Measurements from ENCODE around the gene PACSIN1. TPM values are rescaled to one million over a fixed set of nuclear protein-coding genes. Genes with fewer than 3 reads are reported as not detected.

PACSIN1 gene
- total and polyA plus RNA-seq, 7 donors, result 0.11 to 0.17 (median 0.11) TPM; not detected in 4

DNA sequence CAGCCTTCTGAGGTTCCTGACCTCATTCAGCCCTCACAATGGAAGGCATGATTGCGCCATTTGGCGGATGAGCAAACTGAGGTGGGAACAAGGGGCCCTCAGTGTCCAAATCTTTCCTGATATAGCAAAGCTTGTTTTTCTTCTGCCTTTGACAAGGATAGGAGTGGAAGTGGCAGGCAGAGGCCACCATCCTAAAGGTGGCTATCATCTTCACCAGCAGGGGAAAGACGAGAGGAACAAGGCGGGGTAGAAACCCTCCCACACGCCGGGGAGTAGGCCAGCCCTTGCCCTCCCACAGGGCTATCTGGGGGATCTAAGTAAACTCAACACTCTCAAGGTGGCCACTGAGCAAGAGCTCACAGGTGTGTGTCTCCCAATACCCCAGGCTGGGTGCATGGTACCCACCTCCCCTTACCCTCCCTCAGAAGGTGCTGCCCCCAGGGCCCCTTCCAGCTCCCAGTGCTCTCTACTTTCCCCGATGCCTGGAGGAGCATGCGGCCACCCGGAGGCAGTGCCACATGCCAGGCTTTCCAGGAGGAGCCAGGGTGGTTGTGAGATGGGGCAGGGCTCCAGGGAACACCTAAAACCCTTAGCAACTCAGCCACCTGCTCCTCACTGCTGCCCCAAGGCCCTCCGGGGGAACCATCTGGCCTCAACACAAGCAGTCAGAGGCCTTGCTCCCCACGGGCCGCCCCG lies 79.0 kb downstream of the PACSIN1 start:
- ATAC-seq, result no peak
- no peaks in the 10 kb centered on the region for H3K4me1 ChIP-seq
- no peak for TF ChIP-seq CTCF (IDR thresholded peaks at IDR 0.05)

DNA sequence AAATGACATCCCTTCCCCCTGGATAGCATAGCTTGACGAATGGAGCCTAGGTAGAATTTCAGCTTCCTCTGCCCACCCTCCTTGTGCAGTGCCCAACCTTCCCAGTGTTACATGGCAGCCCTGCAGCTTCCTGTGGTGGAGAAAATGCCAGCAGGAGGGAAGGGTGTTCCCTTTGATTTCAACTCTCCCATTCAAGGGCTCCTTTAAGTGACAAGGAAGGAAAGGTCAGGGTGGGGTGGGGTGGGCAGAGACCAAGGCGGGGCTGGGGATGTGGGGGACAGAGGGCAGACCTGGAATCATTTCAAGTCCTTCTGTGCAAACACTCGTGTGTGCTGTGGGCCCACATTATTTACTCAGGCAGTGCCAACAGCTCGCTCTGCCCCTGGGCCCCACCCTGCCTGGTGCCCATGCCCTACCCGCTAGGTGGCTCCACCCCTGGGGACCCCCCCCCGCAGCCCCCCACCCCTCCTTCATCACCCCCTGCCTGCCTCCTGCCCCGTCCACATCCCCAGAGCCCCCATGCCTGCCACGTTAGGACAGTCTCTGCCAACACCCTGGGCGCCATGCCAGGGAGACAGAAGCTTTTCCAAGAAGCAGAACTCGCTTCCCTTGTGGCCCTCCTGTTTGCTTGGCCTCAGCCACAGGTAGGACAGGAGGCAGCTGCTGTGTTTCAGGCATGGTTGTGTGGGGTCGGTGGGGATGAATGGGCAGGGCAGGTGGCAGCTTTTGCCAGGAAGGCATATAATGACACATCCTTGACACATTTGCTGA lies 80.9 kb downstream of the PACSIN1 start:
- 18 to 40% (median 22%) methylated on average over 9 to 11 of the region's 11 CpGs for WGBS, 3 donors
- intact Hi-C loops (cut with DNase I), result no loop called here

More for the DNA sequence above, 79.0 kb downstream of the PACSIN1 start:
- no peak for DNase-seq
- H3K4me3 ChIP-seq, result no peak overlapping the region
- intact Hi-C loops (cut with DNase I), result no loop called here
- no peaks in the 10 kb centered on the region for H3K36me3 ChIP-seq (ENCODE audit: insufficient read depth in 1 of 2, low read depth in 1 of 2)
- no peak overlapping the region for H3K27ac ChIP-seq
- H3K27me3 ChIP-seq (ENCODE audit: insufficient read depth in 3 of 3, low read length in 2 of 3), result no peaks in the 10 kb centered on the region
- WGBS, 3 donors, result 70 to 76% (median 74%) methylated on average over 13 of the region's 13 CpGs
- no peaks in the 10 kb centered on the region for H3K9me3 ChIP-seq

DNA sequence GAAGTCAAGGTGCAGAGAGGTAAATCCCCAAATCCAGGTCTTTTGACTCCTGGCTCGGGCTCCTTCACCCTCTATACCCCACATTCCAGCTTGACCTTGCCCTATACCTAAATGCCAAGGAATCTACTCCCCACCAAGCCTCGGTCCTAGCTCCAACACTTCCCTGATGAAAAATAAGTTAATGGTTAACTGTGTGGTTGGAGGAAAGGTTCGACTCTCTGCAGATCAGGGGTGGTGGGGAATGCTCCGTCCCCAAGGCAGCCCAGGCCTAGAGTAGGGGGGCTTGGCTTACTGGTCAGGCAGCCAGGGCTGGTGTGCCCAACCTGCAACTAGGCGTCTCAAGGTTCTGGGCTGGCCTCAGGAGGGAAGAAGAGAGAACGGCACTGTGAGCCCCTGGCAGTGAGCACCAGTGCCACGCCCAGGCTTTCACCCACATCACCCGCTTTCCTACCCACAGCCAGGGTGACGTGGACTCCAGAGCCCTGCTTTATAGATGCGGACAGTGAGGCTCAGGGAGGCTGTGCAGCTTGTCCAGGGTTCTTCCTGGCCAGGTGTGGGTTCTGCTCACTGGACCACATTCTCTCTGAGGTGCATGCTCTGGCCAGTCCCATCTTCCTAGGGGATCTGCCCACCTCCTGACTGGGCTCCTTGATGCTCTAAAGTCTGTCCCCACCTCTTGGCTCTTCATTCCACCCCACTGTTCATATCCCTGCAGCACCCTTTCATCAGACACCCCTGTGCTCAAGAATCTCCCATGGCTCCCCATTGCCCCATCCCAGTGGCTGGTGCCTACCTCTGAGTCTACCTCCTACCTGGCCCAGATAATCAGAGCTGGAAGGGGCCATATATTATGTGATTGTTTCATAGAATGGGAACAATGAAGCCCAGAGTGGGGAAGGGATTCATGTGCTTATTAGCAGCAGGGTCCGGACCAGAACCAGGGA lies 82.1 kb downstream of the PACSIN1 start:
- no peaks in the 10 kb centered on the region for H3K27me3 ChIP-seq (ENCODE audit: insufficient read depth in 3 of 3, low read length in 2 of 3)
- DNase-seq (no peak), ATAC-seq (no peak)
- TF ChIP-seq CTCF (IDR thresholded peaks at IDR 0.05), result no peak
- H3K9me3 ChIP-seq, result no peaks in the 10 kb centered on the region
- no peaks in the 10 kb centered on the region for H3K36me3 ChIP-seq (ENCODE audit: insufficient read depth in 1 of 2, low read depth in 1 of 2)
- H3K27ac ChIP-seq, result no peak overlapping the region
- intact Hi-C loops (cut with DNase I), result no loop called here
- no peak overlapping the region for H3K4me3 ChIP-seq
- no peaks in the 10 kb centered on the region for H3K4me1 ChIP-seq
- WGBS, 3 donors, result 84 to 91% (median 91%) methylated on average over 11 of the region's 11 CpGs

More for the DNA sequence above, 80.9 kb downstream of the PACSIN1 start:
- DNase-seq, result peak in 1 of 2 donors; percentile 32
- Histone ChIP-seq H3K36me3 (ENCODE audit: insufficient read depth in 1 of 2, low read depth in 1 of 2) (no peaks in the 10 kb centered on the region), H3K4me1 (no peaks in the 10 kb centered on the region), H3K27me3 (ENCODE audit: insufficient read depth in 3 of 3, low read length in 2 of 3) (no peaks in the 10 kb centered on the region), H3K4me3 (no peak overlapping the region), H3K9me3 (no peaks in the 10 kb centered on the region), H3K27ac (no peak overlapping the region)
- TF ChIP-seq CTCF (IDR thresholded peaks at IDR 0.05), result no peak
- peak in 1 of 4 donors; percentile 24 for ATAC-seq

- Histone ChIP-seq H3K4me3 (no peak overlapping the region), H3K9me3 (no peaks in the 10 kb centered on the region), H3K4me1 (no peaks in the 10 kb centered on the region), H3K27ac (no peak overlapping the region), H3K36me3 (ENCODE audit: insufficient read depth in 1 of 2, low read depth in 1 of 2) (no peaks in the 10 kb centered on the region), H3K27me3 (ENCODE audit: insufficient read depth in 3 of 3, low read length in 2 of 3) (no peaks in the 10 kb centered on the region)
- no peak for ATAC-seq
- TF ChIP-seq CTCF (IDR thresholded peaks at IDR 0.05), result no peak
- no peak for DNase-seq
- intact Hi-C loops (cut with DNase I), result no loop called here
- WGBS, 3 donors, result 74 to 79% (median 75%) methylated on average over 16 of the region's 16 CpGs
Measured at GRCh38 chr6:34549026-34549803, 83.3 kb downstream of the PACSIN1 start.

All from psoas muscle (tissue), 8 donors.